ENCODE data around the gene MRPL12.

The MRPL12 gene

DNA sequence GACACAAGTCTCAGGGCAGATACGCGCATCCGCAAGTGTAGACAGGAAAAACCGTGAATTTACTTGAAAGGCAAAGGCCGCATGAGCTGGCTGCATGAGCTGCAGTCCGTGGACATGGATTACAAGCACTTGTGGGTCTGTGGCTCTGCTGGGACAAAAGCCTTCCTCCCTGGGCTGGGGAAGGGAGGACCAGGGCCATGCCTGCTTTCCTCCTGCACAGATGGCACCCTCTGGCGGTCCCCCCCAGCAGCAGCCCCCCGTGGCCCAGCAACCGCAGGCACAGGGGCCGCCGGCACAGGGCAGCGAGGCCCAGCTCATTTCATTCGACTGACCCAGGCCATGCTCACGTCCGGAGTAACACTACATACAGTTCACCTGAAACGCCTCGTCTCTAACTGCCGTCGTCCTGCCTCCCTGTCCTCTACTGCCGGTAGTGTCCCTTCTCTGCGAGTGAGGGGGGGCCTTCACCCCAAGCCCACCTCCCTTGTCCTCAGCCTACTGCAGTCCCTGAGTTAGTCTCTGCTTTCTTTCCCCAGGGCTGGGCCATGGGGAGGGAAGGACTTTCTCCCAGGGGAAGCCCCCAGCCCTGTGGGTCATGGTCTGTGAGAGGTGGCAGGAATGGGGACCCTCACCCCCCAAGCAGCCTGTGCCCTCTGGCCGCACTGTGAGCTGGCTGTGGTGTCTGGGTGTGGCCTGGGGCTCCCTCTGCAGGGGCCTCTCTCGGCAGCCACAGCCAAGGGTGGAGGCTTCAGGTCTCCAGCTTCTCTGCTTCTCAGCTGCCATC, 1.7 kb upstream of the MRPL12 start:
- DNase-seq (ENCODE audit: low read depth), result no peak

DNA sequence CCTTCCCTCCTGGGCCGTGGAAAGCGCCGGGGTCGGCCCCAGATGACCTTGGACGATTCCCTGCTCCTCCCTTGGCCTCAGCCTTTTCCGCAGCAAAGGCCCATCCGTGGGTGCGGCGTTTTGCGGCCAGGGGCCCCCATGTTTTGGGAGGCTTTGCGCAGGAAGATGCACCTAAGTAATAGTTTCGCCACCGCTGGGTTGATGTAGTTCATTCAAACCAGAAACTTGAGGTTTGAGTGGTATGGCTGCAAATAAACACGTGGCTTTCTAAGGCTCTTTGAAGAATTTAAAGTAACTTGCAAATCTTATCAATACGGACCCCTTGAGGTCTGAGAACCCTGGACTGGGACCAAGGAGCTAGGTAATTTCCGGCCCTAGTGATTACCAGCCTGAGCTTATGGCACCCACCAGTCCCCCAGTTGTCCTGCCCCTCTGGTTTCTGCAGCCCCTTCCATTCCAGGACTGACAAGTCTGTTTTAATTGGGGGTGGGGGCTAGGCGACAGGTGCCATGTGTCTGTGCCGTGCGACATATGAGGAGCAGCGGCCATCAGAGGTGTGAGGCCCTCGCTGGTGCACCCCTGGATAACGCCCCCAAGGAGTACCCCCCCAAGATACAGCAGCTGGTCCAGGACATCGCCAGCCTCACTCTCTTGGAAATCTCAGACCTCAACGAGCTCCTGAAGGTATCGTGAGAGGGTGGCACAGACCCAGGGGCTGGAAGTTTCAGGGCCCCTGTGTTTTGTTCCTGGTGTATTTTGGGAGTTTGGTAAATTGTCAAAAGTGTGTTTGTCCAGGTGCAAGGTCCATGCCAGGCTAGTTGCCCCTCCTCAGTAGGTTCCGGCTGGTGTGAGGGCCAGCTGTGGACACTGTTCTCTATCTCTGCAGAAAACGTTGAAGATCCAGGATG, 834 bp downstream of the MRPL12 start:
- no peak for DNase-seq (ENCODE audit: low read depth)

DNA sequence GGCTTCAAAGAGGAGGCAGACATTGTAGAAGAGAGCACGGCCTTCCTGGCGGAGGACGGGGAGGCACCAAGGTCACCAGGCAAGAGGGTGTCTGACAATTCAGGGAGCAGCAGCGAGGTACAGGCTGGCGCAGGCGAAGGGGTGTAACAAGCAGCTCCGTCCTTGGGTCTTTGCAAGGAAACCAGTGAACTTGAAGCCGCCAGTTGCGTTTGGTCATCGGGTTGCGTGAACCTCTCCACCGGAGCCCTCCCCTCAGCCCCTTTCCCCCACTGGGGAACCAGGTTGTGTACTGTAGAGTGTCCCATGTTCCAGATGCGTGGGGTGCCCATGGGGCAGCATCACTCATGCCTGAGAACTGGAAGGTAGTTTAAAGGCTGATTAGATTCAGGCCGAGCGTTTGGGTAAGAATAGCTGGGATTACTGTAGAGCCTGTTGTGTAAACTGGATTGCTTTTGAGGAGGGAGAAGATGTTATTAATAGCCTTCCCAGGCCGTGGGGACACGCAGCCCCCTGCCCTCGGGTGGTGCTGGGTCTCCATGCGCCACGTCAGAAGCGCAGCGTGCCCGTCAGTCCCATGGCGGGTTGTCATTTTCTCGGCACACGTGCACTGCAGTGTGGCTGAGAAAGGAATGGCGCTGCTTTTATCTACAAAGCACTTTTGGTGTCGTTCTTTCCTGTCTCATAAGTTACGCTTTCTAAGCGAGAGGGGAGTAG, 2.5 kb downstream of the MRPL12 start:
- no peak for DNase-seq (ENCODE audit: low read depth)

DNA sequence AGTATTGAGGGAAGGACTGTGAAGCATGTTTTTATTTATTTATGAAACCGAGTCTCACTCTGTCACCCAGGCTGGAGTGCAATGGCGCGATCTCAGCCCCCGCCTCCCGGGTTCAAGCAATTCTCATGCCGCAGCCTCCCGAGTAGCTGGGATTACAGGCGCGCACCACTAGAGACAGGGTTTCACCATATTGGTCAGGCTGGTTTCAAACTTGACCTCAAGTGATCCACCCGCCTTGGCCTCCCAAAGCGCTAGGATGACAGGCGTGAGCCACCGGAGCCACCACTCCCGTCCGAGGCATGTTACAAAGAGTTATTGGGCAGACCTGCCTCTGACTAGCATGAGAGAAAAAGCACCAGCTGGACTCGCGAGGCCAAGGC, 3.1 kb downstream of the MRPL12 start:
- no peak for DNase-seq (ENCODE audit: low read depth)

DNA sequence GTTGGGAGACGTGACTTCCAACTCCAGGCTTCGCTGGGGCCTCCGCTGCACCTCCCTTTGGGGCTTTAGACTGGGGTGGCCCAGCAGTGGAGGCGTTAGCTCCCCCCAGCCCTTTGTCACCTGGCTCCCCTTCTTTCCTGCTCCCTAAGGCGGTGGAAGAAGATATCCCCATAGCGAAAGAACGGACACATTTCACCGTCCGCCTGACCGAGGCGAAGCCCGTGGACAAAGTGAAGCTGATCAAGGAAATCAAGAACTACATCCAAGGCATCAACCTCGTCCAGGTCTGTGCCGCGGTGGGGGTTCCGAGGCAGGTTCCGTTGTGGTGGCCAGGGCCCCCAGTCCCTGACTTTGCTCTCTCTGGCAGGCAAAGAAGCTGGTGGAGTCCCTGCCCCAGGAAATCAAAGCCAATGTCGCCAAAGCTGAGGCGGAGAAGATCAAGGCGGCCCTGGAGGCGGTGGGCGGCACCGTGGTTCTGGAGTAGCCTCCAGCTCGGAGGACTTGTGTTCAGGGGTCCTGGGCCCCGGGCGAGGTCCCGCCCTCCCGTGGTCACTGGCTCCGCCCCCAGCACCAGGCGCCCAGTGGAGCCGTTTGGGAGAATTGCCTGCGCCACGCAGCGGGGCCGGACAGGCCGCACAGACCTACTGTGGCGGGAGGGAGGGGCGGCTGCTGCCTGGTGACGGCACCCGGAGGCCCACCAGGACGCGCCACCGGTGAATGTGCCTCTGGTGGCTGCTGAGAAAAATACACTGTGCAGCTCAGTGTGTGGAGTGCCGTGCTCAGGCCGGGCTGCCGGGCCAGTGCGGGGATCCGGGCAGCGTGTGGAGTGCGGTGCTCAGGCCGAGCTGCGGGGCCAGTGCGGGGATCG, 3.8 kb downstream of the MRPL12 start:
- DNase-seq (ENCODE audit: low read depth), result no peak

DNA sequence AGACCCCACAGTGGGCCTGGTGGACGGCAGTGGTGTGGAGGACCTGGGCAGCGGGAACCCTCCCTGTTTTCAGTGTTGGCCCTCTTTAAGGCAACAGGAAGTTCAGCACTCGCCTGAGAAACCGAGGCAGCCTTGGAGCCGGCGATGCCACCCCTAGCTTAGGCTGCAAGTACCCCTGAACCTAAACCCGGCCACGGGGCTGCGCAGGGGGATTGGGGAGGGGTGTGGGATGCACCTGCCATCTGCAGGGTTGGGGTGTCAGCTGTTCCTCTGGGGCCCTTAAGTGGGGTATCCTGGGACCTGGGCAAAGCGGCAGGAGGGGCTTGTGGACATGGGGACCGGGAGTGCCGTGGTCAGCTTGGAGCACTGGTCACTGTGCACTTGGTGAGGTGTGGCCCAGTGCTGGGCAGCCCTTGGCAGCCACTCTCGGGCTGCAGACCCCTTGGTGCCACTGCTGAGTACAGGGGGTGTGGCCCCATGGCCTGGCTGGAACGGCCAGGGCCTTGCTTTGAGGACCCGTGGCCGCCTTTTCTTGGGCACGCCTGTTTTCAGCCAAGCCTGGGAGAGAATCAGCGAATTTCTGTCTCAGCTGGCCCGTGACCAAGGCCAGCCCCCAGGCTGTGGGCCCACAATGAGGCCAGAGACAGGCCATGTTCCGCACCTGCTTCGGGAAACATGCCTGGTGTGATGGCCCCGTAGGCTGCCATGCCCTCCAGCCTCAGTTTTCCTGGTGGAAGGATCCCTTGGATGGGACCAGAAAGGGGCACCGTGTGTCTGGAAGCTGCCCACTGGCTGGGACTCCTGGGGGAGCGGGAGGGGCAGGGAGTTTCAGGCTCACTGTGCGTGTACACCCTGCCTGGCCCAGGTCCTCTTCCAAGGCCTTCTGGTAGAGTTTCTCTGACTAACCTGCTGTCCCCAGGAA, 4.8 kb downstream of the MRPL12 start:
- DNase-seq (ENCODE audit: low read depth), result no peak

DNA sequence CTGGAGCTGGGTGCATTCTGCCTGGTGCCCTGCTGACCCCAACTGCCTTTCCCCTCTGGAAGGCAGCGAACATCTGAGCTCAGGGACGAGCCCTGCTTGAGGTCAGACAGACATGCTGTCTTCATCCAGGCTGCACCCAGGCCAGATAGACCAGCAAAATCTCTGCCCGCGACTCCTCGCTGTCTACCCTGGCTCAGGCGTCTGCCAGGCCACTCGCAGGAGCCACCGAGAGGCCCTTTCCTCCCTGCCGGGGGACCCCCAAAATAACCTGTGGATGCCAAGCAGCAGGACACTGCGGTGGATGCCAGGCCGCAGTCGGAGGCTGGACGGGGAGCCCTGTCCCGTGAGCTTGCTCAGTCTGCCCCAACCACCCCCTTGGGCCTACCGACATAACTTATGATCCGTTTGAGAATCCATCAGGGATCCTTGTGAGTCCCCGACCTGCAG, 5.6 kb downstream of the MRPL12 start:
- DNase-seq (ENCODE audit: low read depth), result no peak

DNA sequence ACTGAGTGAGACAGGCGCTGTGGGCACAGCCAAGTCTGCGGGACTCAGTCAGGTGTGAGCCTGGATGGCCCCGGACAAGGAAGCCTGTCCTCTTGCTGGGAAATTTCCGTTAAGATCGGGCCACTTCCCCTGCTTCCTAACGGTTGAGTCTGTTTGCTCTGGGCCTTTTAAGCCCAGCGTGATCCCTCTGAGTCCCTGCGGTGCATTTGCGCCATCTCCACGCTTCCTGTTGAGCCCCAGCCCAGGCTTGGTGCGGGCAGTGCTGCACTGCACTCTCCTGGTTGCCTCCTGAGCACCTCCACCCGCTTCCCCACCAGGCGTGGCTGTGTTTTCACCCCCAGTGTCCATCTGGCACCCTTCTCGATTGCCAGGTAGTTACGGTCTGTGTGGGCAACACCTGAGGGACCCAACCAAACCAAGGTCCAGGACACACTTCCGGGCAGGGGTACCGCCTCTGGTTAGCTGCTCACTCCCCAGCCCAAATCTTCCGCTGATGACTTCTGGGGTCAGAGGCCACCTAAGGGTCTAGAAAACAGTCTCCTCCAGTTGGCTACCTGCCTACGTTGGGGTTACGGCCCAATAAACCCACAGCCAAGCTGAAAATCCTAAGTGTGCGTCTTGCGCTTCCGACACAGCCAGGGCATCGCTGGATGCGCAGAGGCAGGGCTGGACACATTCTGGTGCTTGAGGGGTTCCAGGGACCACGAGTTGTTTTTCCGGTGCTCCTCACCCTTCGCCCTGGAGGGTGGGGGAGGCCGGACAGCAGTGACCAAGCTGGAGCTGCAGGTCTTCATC, 7.5 kb downstream of the MRPL12 start:
- no peak for DNase-seq (ENCODE audit: low read depth)

DNA sequence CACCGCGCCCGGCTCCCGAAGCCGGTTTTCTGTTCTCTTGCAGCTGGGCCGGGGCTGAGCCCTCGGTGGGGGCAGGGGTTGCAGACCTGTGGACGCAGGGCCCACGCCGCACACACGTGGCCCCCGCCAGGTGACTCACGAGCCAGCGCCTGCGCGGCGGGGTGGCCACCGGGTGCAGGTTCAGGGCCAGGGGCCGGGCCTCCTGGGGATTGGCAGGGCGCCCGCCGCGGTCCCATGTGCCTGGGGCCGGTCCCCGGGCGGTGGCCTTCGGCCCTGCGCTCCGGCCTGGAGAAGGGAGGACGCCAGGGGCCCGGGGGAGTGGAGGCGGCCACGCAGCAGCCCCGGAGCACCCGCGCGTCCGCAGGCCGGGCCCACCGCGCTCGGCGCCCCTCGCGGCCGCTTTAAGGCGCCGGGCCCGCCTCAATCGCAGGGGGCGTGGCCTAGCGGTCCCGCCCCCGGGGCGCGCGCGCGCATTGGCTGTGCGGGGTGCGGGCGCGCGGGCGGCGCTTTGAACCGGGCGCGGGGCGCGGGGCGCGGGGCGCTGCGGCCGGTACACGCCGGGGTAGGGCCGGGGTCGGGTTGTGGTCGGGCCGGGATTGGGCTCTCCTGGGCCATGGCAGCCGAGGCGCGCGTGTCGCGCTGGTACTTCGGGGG, 8.8 kb downstream of the MRPL12 start, which contains the start of gene SLC25A10:
Gene SLC25A10 (plus strand): TSS at position 471 of the 654 bp plus-strand sequence. CDS start 143 bp downstream, at position 614.
- peak; percentile 66 for DNase-seq (ENCODE audit: low read depth)

DNA sequence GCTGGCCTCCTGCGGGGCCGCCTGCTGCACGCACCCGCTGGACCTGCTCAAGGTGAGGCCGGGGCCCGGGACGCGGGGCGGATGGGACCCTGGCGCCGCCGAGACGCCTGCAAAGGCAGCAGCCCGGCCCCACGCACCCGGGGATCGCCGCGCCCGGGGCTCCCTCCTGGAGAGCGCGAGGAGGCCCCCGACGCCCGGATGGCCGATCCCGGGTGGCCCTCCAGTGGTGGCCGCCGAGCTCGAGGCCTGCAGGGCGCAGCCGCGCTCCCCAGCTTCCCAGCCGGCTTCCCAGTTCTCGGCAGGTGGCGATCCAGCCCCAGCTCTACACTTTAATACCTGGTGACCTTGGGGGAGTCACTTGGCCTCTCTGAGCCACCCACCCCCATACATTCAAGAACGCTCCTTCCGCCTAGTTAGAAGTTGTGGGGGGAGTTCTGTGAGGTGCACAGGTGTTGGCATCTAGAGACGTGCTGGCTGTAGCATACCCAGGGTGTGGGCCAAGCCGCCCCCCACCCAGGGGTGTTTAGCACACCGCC, 9.4 kb downstream of the MRPL12 start:
- DNase-seq (ENCODE audit: low read depth), result no peak

DNA sequence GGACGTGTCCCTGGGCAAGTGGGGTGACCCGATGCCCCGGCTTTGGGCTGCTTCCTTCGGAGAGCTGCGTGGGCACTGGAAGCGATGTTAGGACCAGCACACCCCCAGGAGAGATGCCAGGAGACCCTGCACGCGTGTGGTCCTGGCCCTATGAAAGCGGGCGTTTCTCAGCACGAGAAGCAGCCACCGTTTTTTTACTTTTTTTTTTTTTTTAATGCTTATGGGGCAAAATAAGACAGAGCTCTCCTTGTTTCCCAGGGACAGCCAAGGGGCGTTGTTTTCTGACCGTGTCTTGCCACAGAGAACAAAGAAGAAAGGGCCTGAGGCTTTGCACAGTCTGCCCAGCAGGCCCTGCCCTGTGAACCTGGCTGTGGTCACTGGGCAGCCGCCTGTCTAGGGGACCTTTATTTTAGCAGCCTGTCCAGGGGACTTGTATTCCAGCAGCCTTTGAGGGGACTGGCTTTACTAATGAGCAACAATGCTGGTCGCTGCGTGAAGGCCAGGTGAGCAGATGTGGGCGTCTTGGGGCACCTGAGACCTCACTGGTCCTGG, 9.9 kb downstream of the MRPL12 start:
- DNase-seq (ENCODE audit: low read depth), result no peak

DNA sequence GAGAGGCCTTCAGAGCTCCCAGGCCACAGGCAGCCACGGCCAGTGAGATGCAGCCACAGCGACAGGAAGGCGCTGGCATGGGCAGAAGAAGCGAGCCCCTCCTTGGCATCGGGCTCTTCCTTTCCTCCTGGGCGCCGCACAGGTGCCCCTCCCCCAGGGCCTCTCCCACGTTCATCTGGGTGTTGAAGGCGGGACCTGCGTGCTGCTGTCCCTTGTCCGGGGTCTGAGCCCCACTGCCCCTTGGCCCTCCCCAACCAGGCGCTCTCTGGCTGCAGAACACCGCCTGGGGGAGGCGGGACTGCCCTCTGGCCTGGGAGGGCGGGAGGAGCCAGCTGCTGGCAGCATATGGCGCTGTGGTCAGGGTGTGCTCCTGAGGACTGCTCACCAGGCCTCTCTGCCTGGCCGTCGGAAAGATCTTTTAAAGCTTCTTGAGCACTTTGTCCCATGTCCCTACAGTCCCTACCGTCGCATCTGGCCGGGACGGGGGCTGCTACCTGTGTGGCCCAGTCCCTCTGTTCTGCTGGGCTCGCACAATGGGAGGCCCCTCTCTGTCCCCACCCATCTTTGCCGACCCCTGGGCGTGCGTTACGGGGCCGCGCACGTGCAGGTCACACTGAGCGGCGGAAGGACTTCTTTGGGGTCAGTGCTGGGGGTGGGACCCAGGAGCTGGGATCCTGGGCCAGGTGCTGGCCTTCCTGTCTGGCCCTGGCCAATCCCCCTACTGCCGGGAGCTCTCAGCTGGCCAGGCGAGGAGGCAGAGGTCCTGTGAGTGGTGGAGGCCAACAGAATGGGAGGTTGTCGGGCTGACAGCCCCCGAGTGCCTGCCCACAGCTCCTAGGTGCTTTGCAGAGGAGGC, 10.6 kb downstream of the MRPL12 start:
- no peak for DNase-seq (ENCODE audit: low read depth)

DNA sequence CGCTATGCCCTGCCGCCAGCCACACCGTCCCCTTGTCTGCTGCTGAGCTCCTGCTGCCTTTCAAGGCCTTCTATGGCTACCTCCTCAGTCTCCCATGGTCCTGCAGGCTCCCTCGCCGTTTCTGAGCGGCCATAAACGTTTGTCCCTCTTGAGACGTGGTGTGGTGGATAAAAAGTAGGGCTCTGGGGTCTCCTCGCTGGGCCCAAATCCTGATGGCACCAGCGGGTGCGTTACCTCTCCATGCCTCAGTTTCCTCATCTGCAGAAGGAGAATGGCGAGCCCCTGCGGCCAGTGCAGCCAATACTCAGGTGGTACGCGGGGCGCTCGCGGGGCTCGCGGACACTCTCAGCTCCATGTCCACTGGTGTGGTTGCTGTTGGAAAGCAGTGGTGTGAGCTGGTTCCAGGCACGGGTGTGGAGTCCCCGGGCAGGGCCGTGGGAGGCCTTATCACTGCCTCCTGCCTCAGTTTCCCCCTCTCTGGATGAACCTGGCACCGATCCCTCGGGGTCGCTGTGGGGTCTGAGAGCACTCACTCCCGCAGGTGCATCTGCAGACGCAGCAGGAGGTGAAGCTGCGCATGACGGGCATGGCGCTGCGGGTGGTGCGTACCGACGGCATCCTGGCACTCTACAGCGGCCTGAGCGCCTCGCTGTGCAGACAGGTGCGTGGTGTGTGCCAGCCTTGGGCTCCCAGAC, 11.4 kb downstream of the MRPL12 start:
- DNase-seq (ENCODE audit: low read depth), result no peak

DNA sequence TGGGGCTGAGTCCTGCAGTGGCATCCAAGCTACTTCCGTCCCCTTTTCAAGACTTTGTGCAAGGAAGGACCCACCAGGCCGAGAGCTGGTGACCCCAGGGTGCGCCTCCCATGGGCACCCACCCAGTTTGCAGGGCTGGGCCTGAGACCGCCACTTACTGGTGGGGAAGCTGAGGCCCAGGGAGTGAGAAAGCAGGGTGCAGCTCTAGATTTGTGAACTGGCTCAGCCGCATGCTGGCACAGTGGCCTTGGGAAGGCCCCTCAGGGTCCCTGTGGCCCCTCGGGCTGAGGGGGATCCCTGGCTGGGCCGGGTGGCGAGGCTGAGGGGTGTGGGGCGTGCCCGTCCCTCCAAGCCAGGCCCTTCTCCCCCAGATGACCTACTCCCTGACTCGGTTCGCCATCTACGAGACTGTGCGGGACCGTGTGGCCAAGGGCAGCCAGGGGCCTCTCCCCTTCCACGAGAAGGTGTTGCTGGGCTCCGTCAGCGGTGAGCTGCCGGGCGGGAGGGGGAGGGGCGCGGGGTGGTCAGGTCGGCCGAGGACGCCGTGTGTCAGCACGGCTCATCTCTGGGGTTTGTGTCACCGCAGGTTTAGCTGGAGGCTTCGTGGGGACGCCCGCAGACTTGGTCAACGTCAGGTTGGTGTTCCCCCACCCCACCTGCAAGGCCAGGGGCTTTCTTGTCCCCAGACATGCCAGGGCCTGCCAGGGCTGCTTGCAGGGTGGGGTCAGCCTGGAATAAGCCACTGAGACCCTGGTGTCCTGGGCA, 12.1 kb downstream of the MRPL12 start:
- no peak for DNase-seq (ENCODE audit: low read depth)

DNA sequence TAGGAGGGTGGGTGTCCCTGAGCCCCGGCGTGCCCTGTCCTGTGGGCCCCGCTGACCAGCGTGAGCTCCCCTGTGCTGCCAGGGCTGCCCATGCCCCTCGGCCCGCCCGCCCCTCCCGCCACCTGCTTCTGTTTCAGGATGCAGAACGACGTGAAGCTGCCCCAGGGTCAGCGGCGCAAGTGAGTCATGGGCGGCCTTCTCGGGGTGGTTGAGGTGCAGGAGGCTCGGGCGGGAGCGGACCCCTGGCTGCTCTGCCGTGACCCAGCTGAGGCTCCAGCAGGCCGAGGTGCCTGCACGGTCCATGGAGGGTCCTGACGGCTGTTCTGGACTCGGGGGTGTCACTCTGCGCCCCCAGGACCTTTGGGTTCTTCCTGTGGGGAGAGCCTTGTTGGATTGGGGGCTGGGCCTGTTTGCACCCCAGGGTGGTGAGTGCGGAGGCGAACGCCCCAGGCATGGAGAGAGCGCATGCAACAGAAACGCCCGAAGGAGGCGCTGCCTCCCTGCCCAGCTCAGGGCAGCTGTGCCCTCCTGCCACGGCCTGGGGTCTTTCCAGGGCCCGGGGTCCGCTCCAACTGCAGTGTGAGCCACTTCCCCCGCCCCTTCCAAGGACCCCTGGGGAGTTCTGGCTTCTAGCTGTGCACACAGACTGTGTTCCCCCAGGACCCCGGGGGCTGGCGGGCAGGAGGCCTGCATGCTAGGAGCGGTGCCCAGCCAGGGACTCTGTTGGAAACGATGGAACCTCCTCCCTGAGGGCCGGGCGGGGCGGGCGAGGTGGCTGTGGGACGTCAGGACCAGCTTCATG, 12.9 kb downstream of the MRPL12 start:
- no peak for DNase-seq (ENCODE audit: low read depth)

Data from stimulated activated CD8-positive, alpha-beta memory T cell treated with anti-CD3 and anti-CD28 coated beads, Interleukin-15, amount 100 ng/mL, for 24 hours (primary cell).